Activated CD4-positive, alpha-beta T cell treated with anti-CD3 and anti-CD28 coated beads for 36 hours (primary cell): ENCODE measurements around the gene SEMA4D. TPM values are rescaled to one million over a fixed set of nuclear protein-coding genes. Genes with fewer than 3 reads are reported as not detected.
"Not testable (repeated sequence)": the region's sequence is repeated elsewhere in the genome, so short reads cannot be mapped to it uniquely, and the experiment has no call there.

Experiments
- ATAC-seq: fragments of 200-7000 bp; cut with Tn5 transposase; one replicate; pipeline ENCODE4 v1.10.0; 2021; ENCODE audit warnings: mild to moderate bottlenecking, moderate library complexity
- CTCF ChIA-PET: fragments of 350-600 bp; sonication (Branson Sonifier 250); formaldehyde crosslinking; loops from one replicate; lab custom pipeline; 2021; ENCODE audit warnings: antibody characterized with exemption; lab: Charles Lee
- POLR2A ChIA-PET: fragments of 350-600 bp; sonication (Branson Sonifier 250); formaldehyde crosslinking; loops from one replicate; lab custom pipeline; 2021; ENCODE audit warnings: antibody characterized with exemption, inconsistent platforms; lab: Charles Lee
- DNase-seq: peaks from one replicate; pipeline ENCODE4 v3.0.0-alpha.2; 2020
- H3K27ac Mint-ChIP-seq: one replicate; pipeline ENCODE4 v1.8.0; 2021; ENCODE audit warnings: mixed read lengths
- H3K27me3 Mint-ChIP-seq: one replicate; pipeline ENCODE4 v1.8.0; 2021; ENCODE audit warnings: mixed read lengths
- H3K36me3 Mint-ChIP-seq: one replicate; pipeline ENCODE4 v1.8.0; 2021; ENCODE audit warnings: low read depth, mixed read lengths
- H3K4me1 Mint-ChIP-seq: one replicate; pipeline ENCODE4 v1.8.0; 2021; ENCODE audit warnings: mixed read lengths
- H3K4me3 Mint-ChIP-seq: one replicate; pipeline ENCODE4 v1.8.0; 2021; ENCODE audit warnings: mild to moderate bottlenecking, moderate library complexity, mixed read lengths
- H3K9me3 Mint-ChIP-seq: one replicate; pipeline ENCODE4 v1.8.0; 2021; ENCODE audit warnings: low read depth, mixed read lengths
- intact Hi-C, 2 experiments: fragments of 100-400 bp; cut with DNase I in 1 of 2; cut with micrococcal nuclease in 1 of 2; formaldehyde crosslinking; loops; one replicate each; pipeline versions ENCODE4 v1.14.2 to v1.15.1; 2022 to 2024; cut with DNase I, micrococcal nuclease
- total RNA-seq, 2 experiments: library from RNA; stranded (reverse); gene quantifications; one replicate each; pipeline ENCODE4 v1.2.3, GENCODE V29; 2021

Gene SEMA4D
- total RNA-seq, 2 experiments from 2014 or later = 215 to 226 TPM

GRCh38 chr9:89477811-89478630 is 19.9 kb downstream of the SEMA4D start:
- POLR2A ChIA-PET = interaction anchor here (0.7 to 2.9 kb wide), 14 partner anchors 7 to 261 kb away, joined by 3 to 21 read pairs (median 5); partner anchors contain the start of gene SECISBP2
- Mint-ChIP-seq H3K4me1 (peaks cover 94% of the 10 kb centered on the region), H3K27ac (peak overlapping the region; percentile 99), H3K4me3 (peak overlapping the region; percentile 92), H3K27me3 (no peaks in the 10 kb centered on the region), H3K9me3 (peaks cover 4% of the 10 kb centered on the region), H3K36me3 (peaks cover 77% of the 10 kb centered on the region)
- peak; percentile 43 for ATAC-seq
- DNase-seq = peak; percentile 79
- intact Hi-C loops = loop anchor here (1.0 to 5.0 kb wide), 8 partner anchors 11 to 159 kb away; partner anchors contain the start of gene SECISBP2 (in 1 of the 2)
- CTCF ChIA-PET = interaction anchor here (0.6 to 3.7 kb wide), 13 partner anchors 11 to 86 kb away, joined by 3 to 25 read pairs (median 3); no protein-coding TSS in a partner anchor

GRCh38 chr9:89477384-89477783 is 20.5 kb downstream of the SEMA4D start:
- H3K36me3 Mint-ChIP-seq = peaks cover 83% of the 10 kb centered on the region
- ChIA-PET CTCF (interaction anchor here (0.6 to 3.7 kb wide), 10 partner anchors 10 to 71 kb away, joined by 3 to 25 read pairs (median 3); no protein-coding TSS in a partner anchor), POLR2A (interaction anchor here (0.7 to 2.9 kb wide), 8 partner anchors 10 to 262 kb away, joined by 3 to 21 read pairs (median 4); partner anchors contain the start of gene SECISBP2)
- DNase-seq = peak; percentile 80
- peak overlapping the region; percentile 99 for H3K27ac Mint-ChIP-seq
- no peaks in the 10 kb centered on the region for H3K27me3 Mint-ChIP-seq
- peak; percentile 63 for ATAC-seq
- H3K9me3 Mint-ChIP-seq = peaks cover 4% of the 10 kb centered on the region
- intact Hi-C loops = loop anchor here (1.0 to 5.0 kb wide), 3 partner anchors 13 to 159 kb away; partner anchors contain the start of gene SECISBP2 (in 1 of the 2)
- peak overlapping the region; percentile 92 for H3K4me3 Mint-ChIP-seq
- peaks cover 93% of the 10 kb centered on the region for H3K4me1 Mint-ChIP-seq

GRCh38 chr9:89476546-89476945 is 21.4 kb downstream of the SEMA4D start:
- no peak for ATAC-seq
- POLR2A ChIA-PET = no interaction called here
- H3K36me3 Mint-ChIP-seq = peaks cover 86% of the 10 kb centered on the region

GRCh38 chr9:89475891-89476440 is 21.9 kb downstream of the SEMA4D start:
- ATAC-seq = no peak
- H3K27me3 Mint-ChIP-seq = no peaks in the 10 kb centered on the region
- peaks cover 4% of the 10 kb centered on the region for H3K9me3 Mint-ChIP-seq
- peak; percentile 8 for DNase-seq
- ChIA-PET CTCF (interaction anchor here (0.6 to 1.0 kb wide), 4 partner anchors 11 to 100 kb away, joined by 3 read pairs; no protein-coding TSS in a partner anchor), POLR2A (no interaction called here)
- H3K27ac Mint-ChIP-seq = peak overlapping the region; percentile 99
- H3K4me3 Mint-ChIP-seq = peak overlapping the region; percentile 92
- peaks cover 89% of the 10 kb centered on the region for H3K4me1 Mint-ChIP-seq
- H3K36me3 Mint-ChIP-seq = peaks cover 87% of the 10 kb centered on the region
- intact Hi-C loops = loop anchor here in 1 of 2 experiments (2.0 to 5.0 kb wide), 2 partner anchors 46 to 157 kb away; partner anchors contain the start of gene SECISBP2

More at GRCh38 chr9:89476546-89476945, 21.4 kb downstream of the SEMA4D start:
- peak overlapping the region; percentile 92 for H3K4me3 Mint-ChIP-seq
- peaks cover 4% of the 10 kb centered on the region for H3K9me3 Mint-ChIP-seq
- peak overlapping the region; percentile 99 for H3K27ac Mint-ChIP-seq
- peaks cover 91% of the 10 kb centered on the region for H3K4me1 Mint-ChIP-seq
- intact Hi-C loops = loop anchor here in 1 of 2 experiments (2.0 to 5.0 kb wide), 2 partner anchors 46 to 158 kb away; partner anchors contain the start of gene SECISBP2
- peak; percentile 4 for DNase-seq
- CTCF ChIA-PET = interaction anchor here (0.6 to 3.7 kb wide), 3 partner anchors 11 to 72 kb away, joined by 3 to 25 read pairs (median 3); no protein-coding TSS in a partner anchor
- H3K27me3 Mint-ChIP-seq = no peaks in the 10 kb centered on the region

GRCh38 chr9:89474939-89475338 is 23.0 kb downstream of the SEMA4D start:
- no peaks in the 10 kb centered on the region for H3K27me3 Mint-ChIP-seq
- peak overlapping the region; percentile 92 for H3K4me3 Mint-ChIP-seq
- peak overlapping the region; percentile 99 for H3K27ac Mint-ChIP-seq
- H3K9me3 Mint-ChIP-seq = peaks cover 4% of the 10 kb centered on the region
- POLR2A ChIA-PET = no interaction called here
- intact Hi-C loops = loop anchor here in 1 of 2 experiments (5.0 kb wide), 1 partner anchor 47 kb away; no protein-coding TSS in a partner anchor
- H3K4me1 Mint-ChIP-seq = peaks cover 93% of the 10 kb centered on the region
- CTCF ChIA-PET = interaction anchor here (0.7 to 0.8 kb wide), 3 partner anchors 16 to 65 kb away, joined by 3 read pairs; no protein-coding TSS in a partner anchor
- ATAC-seq (no peak), DNase-seq (peak; percentile 5)
- peaks cover 90% of the 10 kb centered on the region for H3K36me3 Mint-ChIP-seq

- DNase-seq = peak; percentile 3
- Mint-ChIP-seq H3K27me3 (no peaks in the 10 kb centered on the region), H3K36me3 (peaks cover 90% of the 10 kb centered on the region), H3K4me3 (no peak overlapping the region), H3K4me1 (peaks cover 93% of the 10 kb centered on the region), H3K27ac (peak overlapping the region; percentile 63), H3K9me3 (no peaks in the 10 kb centered on the region)
- CTCF ChIA-PET = interaction anchor here (0.7 to 0.8 kb wide), 2 partner anchors 15 to 64 kb away, joined by 3 read pairs; no protein-coding TSS in a partner anchor
- POLR2A ChIA-PET = interaction anchor here (0.8 to 1.0 kb wide), 2 partner anchors 16 to 51 kb away, joined by 3 read pairs; no protein-coding TSS in a partner anchor
- intact Hi-C loops = no loop called here
- no peak for ATAC-seq
Observed at GRCh38 chr9:89473762-89474469, 24.0 kb downstream of the SEMA4D start.

- H3K9me3 Mint-ChIP-seq, H3K4me3 Mint-ChIP-seq, POLR2A ChIA-PET, ATAC-seq, intact Hi-C loops, H3K27me3 Mint-ChIP-seq: not testable (repeated sequence)
- H3K4me1 Mint-ChIP-seq = peaks cover 92% of the 10 kb centered on the region
- CTCF ChIA-PET = interaction anchor here (1.5 to 1.6 kb wide), 2 partner anchors 42 to 77 kb away, joined by 4 to 9 read pairs; no protein-coding TSS in a partner anchor
- peaks cover 83% of the 10 kb centered on the region for H3K36me3 Mint-ChIP-seq
- peak overlapping the region; percentile 64 for H3K27ac Mint-ChIP-seq
- peak; percentile 16 for DNase-seq
Observed at GRCh38 chr9:89471796-89472320, 26.1 kb downstream of the SEMA4D start.

GRCh38 chr9:89471390-89471789 is 26.5 kb downstream of the SEMA4D start:
- ChIA-PET CTCF (interaction anchor here (0.6 to 1.6 kb wide), 4 partner anchors 9 to 77 kb away, joined by 3 to 9 read pairs (median 4); no protein-coding TSS in a partner anchor), POLR2A (no interaction called here)
- DNase-seq = peak; percentile 7
- no peak overlapping the region for H3K4me3 Mint-ChIP-seq
- H3K36me3 Mint-ChIP-seq = peaks cover 79% of the 10 kb centered on the region
- peaks cover 92% of the 10 kb centered on the region for H3K4me1 Mint-ChIP-seq
- no peak for ATAC-seq
- no peaks in the 10 kb centered on the region for H3K9me3 Mint-ChIP-seq
- no peaks in the 10 kb centered on the region for H3K27me3 Mint-ChIP-seq
- intact Hi-C loops = no loop called here
- no peak overlapping the region for H3K27ac Mint-ChIP-seq

- H3K36me3 Mint-ChIP-seq = peaks cover 79% of the 10 kb centered on the region
- intact Hi-C loops = no loop called here
- DNase-seq (peak; percentile 5), ATAC-seq (no peak)
- ChIA-PET POLR2A (interaction anchor here (1.0 kb wide), 1 partner anchor 8 kb away, joined by 8 read pairs; no protein-coding TSS in a partner anchor), CTCF (interaction anchor here (0.8 to 1.6 kb wide), 11 partner anchors 8 to 92 kb away, joined by 3 to 9 read pairs (median 4); no protein-coding TSS in a partner anchor)
- peak overlapping the region; percentile 95 for H3K27ac Mint-ChIP-seq
- no peaks in the 10 kb centered on the region for H3K9me3 Mint-ChIP-seq
- peaks cover 92% of the 10 kb centered on the region for H3K4me1 Mint-ChIP-seq
- H3K27me3 Mint-ChIP-seq = no peaks in the 10 kb centered on the region
- peak overlapping the region; percentile 38 for H3K4me3 Mint-ChIP-seq
Observed at GRCh38 chr9:89470224-89470839, 27.6 kb downstream of the SEMA4D start.
